ENCODE results near the gene KCNMA1. TPM values are rescaled to one million over a fixed set of nuclear protein-coding genes. Genes with fewer than 3 reads are reported as not detected.

Gene KCNMA1
- polyA plus RNA-seq, 1 donor from 2014 or later, result 60.8 TPM

DNA sequence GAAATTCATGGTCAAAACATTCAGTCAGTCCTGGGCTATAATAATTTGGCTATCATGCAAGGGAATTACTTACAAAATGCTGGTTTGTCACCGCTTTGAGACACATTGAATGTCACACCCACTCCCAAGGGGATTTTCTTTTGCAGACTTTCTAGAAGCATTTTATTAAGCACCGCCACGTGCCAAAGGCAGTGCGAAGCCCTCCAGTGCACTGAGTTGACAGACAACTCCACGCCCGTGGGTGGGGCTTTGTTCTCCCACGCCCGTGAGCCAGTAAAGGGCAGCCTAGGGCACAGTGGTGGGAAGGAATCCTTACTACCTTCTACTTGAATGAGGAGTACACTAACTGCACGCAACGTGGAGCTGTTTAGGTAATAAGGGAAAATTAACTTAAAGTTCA lies 515.8 kb downstream of the KCNMA1 start:
- no peak for TF ChIP-seq EP300 (conservative IDR thresholded peaks at IDR 0.05; ENCODE audit: poor library complexity, severe bottlenecking)
- no peak for TF ChIP-seq MXI1 (conservative IDR thresholded peaks at IDR 0.05; ENCODE audit: poor library complexity, severe bottlenecking)
- TF ChIP-seq, protein P1, sequence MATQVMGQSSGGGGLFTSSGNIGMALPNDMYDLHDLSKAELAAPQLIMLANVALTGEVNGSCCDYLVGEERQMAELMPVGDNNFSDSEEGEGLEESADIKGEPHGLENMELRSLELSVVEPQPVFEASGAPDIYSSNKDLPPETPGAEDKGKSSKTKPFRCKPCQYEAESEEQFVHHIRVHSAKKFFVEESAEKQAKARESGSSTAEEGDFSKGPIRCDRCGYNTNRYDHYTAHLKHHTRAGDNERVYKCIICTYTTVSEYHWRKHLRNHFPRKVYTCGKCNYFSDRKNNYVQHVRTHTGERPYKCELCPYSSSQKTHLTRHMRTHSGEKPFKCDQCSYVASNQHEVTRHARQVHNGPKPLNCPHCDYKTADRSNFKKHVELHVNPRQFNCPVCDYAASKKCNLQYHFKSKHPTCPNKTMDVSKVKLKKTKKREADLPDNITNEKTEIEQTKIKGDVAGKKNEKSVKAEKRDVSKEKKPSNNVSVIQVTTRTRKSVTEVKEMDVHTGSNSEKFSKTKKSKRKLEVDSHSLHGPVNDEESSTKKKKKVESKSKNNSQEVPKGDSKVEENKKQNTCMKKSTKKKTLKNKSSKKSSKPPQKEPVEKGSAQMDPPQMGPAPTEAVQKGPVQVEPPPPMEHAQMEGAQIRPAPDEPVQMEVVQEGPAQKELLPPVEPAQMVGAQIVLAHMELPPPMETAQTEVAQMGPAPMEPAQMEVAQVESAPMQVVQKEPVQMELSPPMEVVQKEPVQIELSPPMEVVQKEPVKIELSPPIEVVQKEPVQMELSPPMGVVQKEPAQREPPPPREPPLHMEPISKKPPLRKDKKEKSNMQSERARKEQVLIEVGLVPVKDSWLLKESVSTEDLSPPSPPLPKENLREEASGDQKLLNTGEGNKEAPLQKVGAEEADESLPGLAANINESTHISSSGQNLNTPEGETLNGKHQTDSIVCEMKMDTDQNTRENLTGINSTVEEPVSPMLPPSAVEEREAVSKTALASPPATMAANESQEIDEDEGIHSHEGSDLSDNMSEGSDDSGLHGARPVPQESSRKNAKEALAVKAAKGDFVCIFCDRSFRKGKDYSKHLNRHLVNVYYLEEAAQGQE (IDR thresholded peaks at IDR 0.05; ENCODE audit: borderline replicate concordance), result no peak
- TF ChIP-seq POLR2AphosphoS5 (IDR thresholded peaks at IDR 0.05), result no peak
- no peak for TF ChIP-seq SMC3 (conservative IDR thresholded peaks at IDR 0.05; ENCODE audit: poor library complexity)
- TF ChIP-seq TAF1 (IDR thresholded peaks at IDR 0.05; ENCODE audit: low read depth), result no peak
- no peak for TF ChIP-seq EZH2 (IDR thresholded peaks at IDR 0.05; ENCODE audit: borderline replicate concordance, insufficient read depth, low read length, poor library complexity, severe bottlenecking)
- no peak for TF ChIP-seq CTCF (IDR thresholded peaks at IDR 0.05; ENCODE audit: poor library complexity, severe bottlenecking)
- TF ChIP-seq RAD21 (conservative IDR thresholded peaks at IDR 0.05), result no peak
- Histone ChIP-seq H3K27me3 (ENCODE audit: insufficient read depth, low read depth, low read length) (no peaks in the 10 kb centered on the region), H3F3A (ENCODE audit: insufficient read depth, low read length, poor library complexity, severe bottlenecking) (no peaks in the 10 kb centered on the region), H3K4me3 (ENCODE audit: low read length) (no peak overlapping the region), H3K27ac (ENCODE audit: low read length) (no peak overlapping the region), H2AFZ (ENCODE audit: low read depth, low read length) (no peak overlapping the region), H3K9me3 (ENCODE audit: low read length) (no peaks in the 10 kb centered on the region), H3K36me3 (ENCODE audit: insufficient read depth, low read length) (no peaks in the 10 kb centered on the region), H3K9me2 (ENCODE audit: insufficient read depth, low read length) (no peaks in the 10 kb centered on the region), H3K4me2 (ENCODE audit: low read length) (no peak overlapping the region), H4K20me1 (ENCODE audit: insufficient read depth) (no peaks in the 10 kb centered on the region), H3K9ac (ENCODE audit: low read length) (no peak overlapping the region), H3K79me2 (replicated peaks; ENCODE audit: insufficient read depth, low read length) (no peaks in the 10 kb centered on the region)

GRCh38 chr10:77120666-77121376 lies 516.8 kb downstream of the KCNMA1 start:
- Histone ChIP-seq H3F3A (ENCODE audit: insufficient read depth, low read length, poor library complexity, severe bottlenecking) (no peaks in the 10 kb centered on the region), H3K36me3 (ENCODE audit: insufficient read depth, low read length) (no peaks in the 10 kb centered on the region), H3K9ac (ENCODE audit: low read length) (no peak overlapping the region), H3K9me2 (ENCODE audit: insufficient read depth, low read length) (no peaks in the 10 kb centered on the region), H2AFZ (ENCODE audit: low read depth, low read length) (no peak overlapping the region), H3K27me3 (ENCODE audit: insufficient read depth, low read depth, low read length) (no peaks in the 10 kb centered on the region), H3K27ac (ENCODE audit: low read length) (no peak overlapping the region), H3K4me3 (ENCODE audit: low read length) (no peak overlapping the region), H4K20me1 (ENCODE audit: insufficient read depth) (no peaks in the 10 kb centered on the region), H3K79me2 (replicated peaks; ENCODE audit: insufficient read depth, low read length) (no peaks in the 10 kb centered on the region), H3K4me2 (ENCODE audit: low read length) (no peak overlapping the region), H3K9me3 (ENCODE audit: low read length) (no peaks in the 10 kb centered on the region)
- TF ChIP-seq EZH2 (IDR thresholded peaks at IDR 0.05; ENCODE audit: borderline replicate concordance, insufficient read depth, low read length, poor library complexity, severe bottlenecking) (no peak), EP300 (conservative IDR thresholded peaks at IDR 0.05; ENCODE audit: poor library complexity, severe bottlenecking) (no peak), CTCF (IDR thresholded peaks at IDR 0.05; ENCODE audit: poor library complexity, severe bottlenecking) (no peak), POLR2AphosphoS5 (IDR thresholded peaks at IDR 0.05) (no peak), RAD21 (conservative IDR thresholded peaks at IDR 0.05) (no peak), MXI1 (conservative IDR thresholded peaks at IDR 0.05; ENCODE audit: poor library complexity, severe bottlenecking) (no peak), TAF1 (IDR thresholded peaks at IDR 0.05; ENCODE audit: low read depth) (no peak), SMC3 (conservative IDR thresholded peaks at IDR 0.05; ENCODE audit: poor library complexity) (no peak)
- TF ChIP-seq, protein P1 (IDR thresholded peaks at IDR 0.05; ENCODE audit: borderline replicate concordance), result no peak

All from neural cell (in vitro differentiated cells).